ENCODE results near the gene SFMBT1.

GRCh38 chr3:52917044-52917443, 128.8 kb downstream of the SFMBT1 start:
- TF ChIP-seq, protein P1, sequence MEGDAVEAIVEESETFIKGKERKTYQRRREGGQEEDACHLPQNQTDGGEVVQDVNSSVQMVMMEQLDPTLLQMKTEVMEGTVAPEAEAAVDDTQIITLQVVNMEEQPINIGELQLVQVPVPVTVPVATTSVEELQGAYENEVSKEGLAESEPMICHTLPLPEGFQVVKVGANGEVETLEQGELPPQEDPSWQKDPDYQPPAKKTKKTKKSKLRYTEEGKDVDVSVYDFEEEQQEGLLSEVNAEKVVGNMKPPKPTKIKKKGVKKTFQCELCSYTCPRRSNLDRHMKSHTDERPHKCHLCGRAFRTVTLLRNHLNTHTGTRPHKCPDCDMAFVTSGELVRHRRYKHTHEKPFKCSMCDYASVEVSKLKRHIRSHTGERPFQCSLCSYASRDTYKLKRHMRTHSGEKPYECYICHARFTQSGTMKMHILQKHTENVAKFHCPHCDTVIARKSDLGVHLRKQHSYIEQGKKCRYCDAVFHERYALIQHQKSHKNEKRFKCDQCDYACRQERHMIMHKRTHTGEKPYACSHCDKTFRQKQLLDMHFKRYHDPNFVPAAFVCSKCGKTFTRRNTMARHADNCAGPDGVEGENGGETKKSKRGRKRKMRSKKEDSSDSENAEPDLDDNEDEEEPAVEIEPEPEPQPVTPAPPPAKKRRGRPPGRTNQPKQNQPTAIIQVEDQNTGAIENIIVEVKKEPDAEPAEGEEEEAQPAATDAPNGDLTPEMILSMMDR (IDR thresholded peaks at IDR 0.05; ENCODE audit: insufficient read depth, low read depth, low read length), result no peak
- no peak for TF ChIP-seq EZH2 (IDR thresholded peaks at IDR 0.05; ENCODE audit: insufficient read depth, low read length)
